Choroid plexus epithelial cell (primary cell): ENCODE data around the gene DCST1.

ENCODE experiments used
- DNase-seq: peaks from one replicate; pipeline ENCODE4 v3.0.0-alpha.2; 2010; ENCODE audit warnings: low read depth
- H3K4me3 ChIP-seq: 2 replicates; pipeline ENCODE4 v1.5.1; 2011; ENCODE audit warnings: low read depth, mild to moderate bottlenecking, control low read depth, low read length, moderate library complexity
- TF ChIP-seq, protein P1 (sequence below): conservative IDR thresholded peaks from 2 replicates; pipeline ENCODE4 v1.5.1; 2011; ENCODE audit warnings: low read depth, mild to moderate bottlenecking, control low read depth, inconsistent platforms, low read length, moderate library complexity

The DCST1 gene

DNA sequence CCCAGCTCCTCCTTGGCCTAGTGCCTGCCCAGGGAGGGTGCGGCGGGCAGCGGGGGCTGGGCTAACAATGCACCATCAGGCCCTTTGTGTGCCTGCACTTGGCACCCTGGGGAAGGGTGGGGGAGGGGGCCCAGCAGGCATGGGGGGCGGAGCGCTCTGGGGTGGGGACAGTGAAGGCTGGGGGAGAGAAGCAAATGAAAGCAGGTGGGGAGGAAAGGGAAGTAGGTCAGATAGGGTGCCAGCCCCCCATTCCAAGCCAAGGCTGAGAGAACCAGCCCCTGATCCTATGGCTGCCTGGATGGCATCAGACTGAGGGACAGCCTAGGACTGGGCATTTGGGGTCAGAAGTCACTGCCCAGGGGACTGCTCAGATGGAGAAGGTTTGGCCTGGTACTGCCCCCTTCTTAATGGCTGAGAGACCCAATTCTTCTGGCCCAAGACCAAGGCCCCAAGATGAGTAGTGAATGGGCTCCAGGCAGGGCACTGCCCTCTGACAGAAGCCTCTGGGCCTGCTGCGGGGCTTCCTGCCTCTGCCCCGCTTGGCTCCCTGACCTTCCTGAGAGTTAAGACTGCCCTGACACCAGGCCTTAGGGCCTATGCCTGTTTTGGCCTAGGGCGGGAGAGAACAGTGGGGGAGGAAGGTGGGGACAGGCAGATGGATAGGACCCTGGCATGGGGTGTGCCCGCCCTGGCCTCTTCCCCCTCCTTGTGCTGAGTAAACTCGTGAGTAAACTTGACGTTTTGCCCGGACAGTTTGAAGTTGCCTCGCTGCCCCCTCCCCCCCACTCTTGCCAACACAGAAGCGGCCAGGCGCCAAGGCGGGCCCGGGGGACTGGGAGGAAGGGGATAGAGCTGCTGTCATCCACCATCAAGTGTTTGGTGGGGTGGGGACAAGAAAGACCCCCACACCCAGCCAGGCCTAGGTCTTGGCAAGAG is 28.3 kb upstream of the DCST1 start:
- no peak overlapping the region for H3K4me3 ChIP-seq
- TF ChIP-seq, protein P1, sequence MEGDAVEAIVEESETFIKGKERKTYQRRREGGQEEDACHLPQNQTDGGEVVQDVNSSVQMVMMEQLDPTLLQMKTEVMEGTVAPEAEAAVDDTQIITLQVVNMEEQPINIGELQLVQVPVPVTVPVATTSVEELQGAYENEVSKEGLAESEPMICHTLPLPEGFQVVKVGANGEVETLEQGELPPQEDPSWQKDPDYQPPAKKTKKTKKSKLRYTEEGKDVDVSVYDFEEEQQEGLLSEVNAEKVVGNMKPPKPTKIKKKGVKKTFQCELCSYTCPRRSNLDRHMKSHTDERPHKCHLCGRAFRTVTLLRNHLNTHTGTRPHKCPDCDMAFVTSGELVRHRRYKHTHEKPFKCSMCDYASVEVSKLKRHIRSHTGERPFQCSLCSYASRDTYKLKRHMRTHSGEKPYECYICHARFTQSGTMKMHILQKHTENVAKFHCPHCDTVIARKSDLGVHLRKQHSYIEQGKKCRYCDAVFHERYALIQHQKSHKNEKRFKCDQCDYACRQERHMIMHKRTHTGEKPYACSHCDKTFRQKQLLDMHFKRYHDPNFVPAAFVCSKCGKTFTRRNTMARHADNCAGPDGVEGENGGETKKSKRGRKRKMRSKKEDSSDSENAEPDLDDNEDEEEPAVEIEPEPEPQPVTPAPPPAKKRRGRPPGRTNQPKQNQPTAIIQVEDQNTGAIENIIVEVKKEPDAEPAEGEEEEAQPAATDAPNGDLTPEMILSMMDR = no peak
- no peak for DNase-seq

DNA sequence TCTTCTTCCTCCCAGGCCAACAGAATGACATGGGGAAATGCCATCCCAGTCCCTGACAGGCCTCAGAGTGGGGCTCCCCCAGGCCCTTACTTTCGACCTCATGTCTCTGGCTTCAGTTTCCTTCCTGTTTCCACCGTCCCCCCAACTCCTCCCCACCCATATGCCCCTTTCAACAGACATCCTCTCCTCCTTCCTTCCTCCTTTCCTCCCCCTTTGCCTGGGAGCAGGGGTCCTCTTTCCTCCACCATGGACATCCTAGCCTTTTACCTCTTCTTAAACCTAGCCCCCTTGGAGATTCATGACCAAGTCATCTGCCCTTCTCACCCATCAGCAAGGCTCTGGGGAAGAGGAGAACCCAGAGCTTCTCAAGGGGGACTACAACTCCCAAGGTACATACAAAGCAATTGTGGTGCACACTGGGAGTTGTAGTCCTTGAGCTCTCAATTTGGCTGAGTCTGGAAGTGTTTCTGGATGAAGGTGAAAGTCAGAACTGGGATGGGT is 27.0 kb upstream of the DCST1 start:
- TF ChIP-seq, protein P1 = no peak
- no peak overlapping the region for H3K4me3 ChIP-seq
- DNase-seq = peak; percentile 56

DNA sequence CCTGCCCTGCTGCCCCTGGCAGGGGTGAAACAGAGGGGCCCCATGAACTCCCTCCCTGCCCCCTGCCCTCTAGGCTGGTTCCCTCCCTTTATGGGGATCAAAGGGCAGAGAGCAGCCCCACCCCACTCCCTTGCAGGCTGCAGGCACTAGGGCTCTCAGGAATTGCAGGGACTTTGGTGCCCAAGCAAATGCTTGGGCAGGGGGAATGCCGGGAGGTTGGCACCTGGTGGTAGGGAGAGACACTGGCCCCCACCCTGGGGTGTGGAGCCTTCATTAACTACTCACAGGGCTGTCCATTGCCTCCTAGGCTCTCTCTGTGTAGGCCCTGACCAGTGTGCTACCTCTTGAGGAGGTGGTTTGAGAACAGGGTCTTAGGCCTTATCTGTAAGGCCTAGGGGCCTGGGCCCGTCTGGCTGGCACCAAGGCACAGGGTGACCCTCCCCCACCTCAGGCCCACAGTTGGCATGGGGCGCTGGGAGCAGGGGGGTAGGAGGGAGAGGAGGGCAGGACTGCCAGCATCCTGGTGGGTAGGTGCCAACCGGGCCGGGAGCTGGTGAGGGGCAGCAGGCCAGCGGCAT is 26.3 kb upstream of the DCST1 start:
- DNase-seq = no peak
- TF ChIP-seq, protein P1 = no peak
- H3K4me3 ChIP-seq = no peak overlapping the region

DNA sequence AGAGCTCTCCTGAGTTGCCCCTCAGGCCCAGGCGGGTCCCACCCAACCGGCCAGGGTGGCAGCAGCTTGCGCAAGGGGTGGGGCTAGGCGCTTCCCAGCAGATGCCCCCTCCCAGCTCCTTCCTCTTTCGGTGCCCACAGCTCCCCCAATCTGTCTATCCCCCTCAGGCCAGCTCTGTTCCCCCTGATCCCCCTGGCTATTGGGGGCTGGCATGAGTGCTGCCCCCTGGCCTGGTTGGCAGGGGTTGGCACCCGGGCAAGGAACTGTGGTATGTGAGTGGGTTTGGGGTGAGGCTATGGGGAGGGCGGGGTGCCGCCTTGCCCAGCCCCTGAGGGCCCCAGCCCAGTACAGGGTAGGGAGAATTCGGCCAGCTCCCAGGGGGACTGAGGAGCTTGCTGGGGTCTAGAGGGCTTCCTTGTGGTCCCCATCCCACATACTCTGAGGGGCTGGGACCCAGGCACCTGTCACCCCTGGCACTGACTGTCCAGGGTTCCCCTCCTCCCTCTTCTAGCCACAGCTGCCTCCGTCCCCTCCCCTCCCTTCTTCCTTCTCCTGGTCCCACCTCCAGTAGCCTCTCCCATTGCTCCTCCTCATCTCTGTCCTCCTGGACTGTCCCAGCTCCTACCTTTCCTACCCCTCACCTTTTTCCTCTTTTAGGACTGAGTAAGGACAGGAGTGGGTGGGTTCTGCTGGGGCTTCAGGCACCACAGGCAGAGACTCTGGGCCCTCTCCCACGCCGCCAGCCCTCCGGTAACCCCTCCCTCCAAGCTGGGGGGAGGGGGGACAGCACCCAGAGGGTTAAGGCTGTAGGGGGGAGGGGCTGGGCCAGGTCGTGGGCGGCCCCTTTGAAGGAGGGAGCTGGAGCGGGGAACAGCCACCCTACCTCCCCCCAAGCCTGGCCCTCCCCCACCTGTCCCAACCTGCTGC is 25.3 kb upstream of the DCST1 start:
- no peak overlapping the region for H3K4me3 ChIP-seq
- DNase-seq = no peak
- TF ChIP-seq, protein P1 = no peak

DNA sequence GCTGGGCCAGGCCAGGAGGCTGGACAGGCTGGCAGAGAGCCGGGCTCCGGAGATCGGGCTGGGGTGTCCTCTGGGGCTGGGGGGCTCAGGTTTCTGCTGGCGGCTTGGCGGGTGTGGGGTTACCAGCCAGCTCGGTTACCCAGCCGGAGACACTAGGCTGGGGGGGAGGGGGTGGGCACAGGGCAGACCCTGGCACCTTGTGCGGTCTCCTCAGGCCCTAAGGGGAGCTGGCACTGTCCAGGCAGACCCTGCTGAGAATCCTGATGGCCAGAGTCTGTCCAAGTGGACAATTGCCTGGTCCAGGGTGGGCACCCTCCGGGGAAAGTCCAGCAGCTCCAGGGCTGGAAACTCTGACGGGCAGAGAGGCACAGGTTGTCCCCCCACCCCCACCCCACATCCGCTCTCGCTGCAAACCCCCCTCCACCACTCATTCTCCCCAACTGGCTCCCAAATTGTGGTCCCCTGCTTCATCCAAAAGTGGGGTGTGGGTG is 24.4 kb upstream of the DCST1 start:
- no peak for DNase-seq
- H3K4me3 ChIP-seq = no peak overlapping the region
- TF ChIP-seq, protein P1 = no peak

DNA sequence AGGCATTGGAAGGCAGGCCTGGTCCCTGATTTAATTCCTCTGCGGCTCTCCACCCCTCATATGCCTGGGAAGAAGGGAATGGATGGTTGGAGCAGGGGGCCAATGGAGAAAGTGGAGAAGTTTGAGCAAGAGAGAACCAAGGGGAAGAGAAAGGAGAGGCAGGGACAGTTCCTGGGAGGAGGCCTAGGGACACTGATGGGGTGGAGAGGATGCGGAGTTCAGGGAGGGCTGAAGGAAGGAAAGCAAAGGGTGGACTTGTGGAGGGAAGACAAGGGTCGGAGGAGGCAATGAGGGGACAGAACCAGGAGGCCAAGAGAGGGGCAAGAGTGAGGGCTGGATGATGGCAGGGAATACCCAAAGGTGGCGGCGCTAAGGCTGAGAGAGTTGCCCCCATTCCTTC is 23.9 kb upstream of the DCST1 start:
- TF ChIP-seq, protein P1 = no peak
- no peak overlapping the region for H3K4me3 ChIP-seq
- DNase-seq = no peak
